ENCODE measurements around the gene ZNF805. TPM values are rescaled to one million over a fixed set of nuclear protein-coding genes. Genes with fewer than 3 reads are reported as not detected.

The ZNF805 gene
- total and polyA plus RNA-seq, 2 of the 13 experiments (the other 11 are each of a cell fraction or from before 2014, with no cell fraction given), result 5.1 to 12.8 TPM

DNA sequence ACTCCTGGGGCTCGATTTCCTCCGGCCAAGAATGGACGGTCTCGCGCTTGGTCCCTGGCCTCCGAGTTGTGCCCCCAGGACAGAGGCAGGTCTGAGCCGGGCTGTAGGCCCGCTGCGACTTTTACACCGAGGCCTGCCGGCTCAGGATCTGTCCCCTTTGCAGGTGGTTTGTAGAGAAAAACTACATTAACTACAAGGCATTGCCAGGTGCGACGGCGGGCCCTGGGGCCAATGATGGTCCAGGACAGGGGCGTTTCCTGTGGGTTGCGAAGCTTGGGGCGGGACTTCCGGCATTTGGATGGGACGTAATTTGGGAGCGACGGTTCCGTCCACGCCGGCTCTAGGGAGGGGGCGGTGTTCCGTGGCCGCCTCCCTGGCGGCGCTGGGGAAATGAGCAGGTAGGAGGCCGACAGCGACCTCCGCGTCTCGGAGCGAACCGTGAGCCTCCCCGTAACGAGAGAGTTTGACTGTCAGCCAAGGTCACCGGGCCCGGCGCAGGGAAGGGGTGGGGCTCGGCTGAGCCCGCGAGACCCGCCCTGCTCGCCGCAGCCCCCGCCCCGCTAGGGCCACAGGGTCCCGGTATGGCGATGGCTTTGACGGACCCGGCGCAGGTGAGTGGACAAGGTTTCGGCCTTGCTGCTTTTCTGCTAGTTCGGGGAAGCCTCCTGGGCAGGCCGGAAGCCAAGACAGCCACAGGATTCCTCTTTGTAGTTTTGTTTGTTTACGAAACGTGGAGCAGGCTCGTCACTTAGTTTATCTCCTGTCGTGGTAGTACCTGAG is at the start of gene ZNF805 (continued):
- TF ChIP-seq, protein P1, sequence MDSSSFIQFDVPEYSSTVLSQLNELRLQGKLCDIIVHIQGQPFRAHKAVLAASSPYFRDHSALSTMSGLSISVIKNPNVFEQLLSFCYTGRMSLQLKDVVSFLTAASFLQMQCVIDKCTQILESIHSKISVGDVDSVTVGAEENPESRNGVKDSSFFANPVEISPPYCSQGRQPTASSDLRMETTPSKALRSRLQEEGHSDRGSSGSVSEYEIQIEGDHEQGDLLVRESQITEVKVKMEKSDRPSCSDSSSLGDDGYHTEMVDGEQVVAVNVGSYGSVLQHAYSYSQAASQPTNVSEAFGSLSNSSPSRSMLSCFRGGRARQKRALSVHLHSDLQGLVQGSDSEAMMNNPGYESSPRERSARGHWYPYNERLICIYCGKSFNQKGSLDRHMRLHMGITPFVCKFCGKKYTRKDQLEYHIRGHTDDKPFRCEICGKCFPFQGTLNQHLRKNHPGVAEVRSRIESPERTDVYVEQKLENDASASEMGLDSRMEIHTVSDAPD (CRISPR knock-in tag; IDR thresholded peaks at IDR 0.05), result 0 out of 2 replicates have a peak, but pooled peaks have one; percentile 50
- TF ChIP-seq ZNF549 (CRISPR knock-in tag; IDR thresholded peaks at IDR 0.05) (no peak), ZNF124 (CRISPR knock-in tag; IDR thresholded peaks at IDR 0.05) (peak; percentile 20; the same call in 1 of the 2 replicates), NR2F1 (CRISPR knock-in tag; IDR thresholded peaks at IDR 0.05) (no peak; a peak in 1 of 4 replicates), ZNF670 (CRISPR knock-in tag; IDR thresholded peaks at IDR 0.05; ENCODE audit: borderline replicate concordance) (no peak; the same call in 1 of the 2 replicates), SRSF1 (optimal IDR thresholded peaks at IDR 0.05; ENCODE audit: low read depth, low read length) (peak; percentile 43), KDM3A (CRISPR knock-in tag; IDR thresholded peaks at IDR 0.05; ENCODE audit: low read depth) (no peak), ZNF746 (CRISPR knock-in tag; IDR thresholded peaks at IDR 0.05) (no peak; the same call in 1 of the 2 replicates), ZNF878 (CRISPR knock-in tag; IDR thresholded peaks at IDR 0.05) (no peak), ZNF776 (CRISPR knock-in tag; IDR thresholded peaks at IDR 0.05) (peak; percentile 76), ZNF572 (CRISPR knock-in tag; IDR thresholded peaks at IDR 0.05) (peak; percentile 39; the same call in 1 of the 2 replicates), KMT2A (CRISPR knock-in tag; IDR thresholded peaks at IDR 0.05) (peak; percentile 78; the same call in 1 of the 2 replicates), ZMAT3 (CRISPR knock-in tag; conservative IDR thresholded peaks at IDR 0.05) (peak; percentile 89), PCBP1 (IDR thresholded peaks at IDR 0.05; ENCODE audit: borderline replicate concordance, low read depth, low read length) (peak; percentile 90; the same call in 1 of the 2 replicates), CCAR2 (optimal IDR thresholded peaks at IDR 0.05; ENCODE audit: low read depth, low read length) (no peak)
- TF ChIP-seq, protein P2, sequence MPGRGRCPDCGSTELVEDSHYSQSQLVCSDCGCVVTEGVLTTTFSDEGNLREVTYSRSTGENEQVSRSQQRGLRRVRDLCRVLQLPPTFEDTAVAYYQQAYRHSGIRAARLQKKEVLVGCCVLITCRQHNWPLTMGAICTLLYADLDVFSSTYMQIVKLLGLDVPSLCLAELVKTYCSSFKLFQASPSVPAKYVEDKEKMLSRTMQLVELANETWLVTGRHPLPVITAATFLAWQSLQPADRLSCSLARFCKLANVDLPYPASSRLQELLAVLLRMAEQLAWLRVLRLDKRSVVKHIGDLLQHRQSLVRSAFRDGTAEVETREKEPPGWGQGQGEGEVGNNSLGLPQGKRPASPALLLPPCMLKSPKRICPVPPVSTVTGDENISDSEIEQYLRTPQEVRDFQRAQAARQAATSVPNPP (CRISPR knock-in tag; IDR thresholded peaks at IDR 0.05), result peak; percentile 42; the same call in 1 of the 2 replicates
- TF ChIP-seq, protein P3, sequence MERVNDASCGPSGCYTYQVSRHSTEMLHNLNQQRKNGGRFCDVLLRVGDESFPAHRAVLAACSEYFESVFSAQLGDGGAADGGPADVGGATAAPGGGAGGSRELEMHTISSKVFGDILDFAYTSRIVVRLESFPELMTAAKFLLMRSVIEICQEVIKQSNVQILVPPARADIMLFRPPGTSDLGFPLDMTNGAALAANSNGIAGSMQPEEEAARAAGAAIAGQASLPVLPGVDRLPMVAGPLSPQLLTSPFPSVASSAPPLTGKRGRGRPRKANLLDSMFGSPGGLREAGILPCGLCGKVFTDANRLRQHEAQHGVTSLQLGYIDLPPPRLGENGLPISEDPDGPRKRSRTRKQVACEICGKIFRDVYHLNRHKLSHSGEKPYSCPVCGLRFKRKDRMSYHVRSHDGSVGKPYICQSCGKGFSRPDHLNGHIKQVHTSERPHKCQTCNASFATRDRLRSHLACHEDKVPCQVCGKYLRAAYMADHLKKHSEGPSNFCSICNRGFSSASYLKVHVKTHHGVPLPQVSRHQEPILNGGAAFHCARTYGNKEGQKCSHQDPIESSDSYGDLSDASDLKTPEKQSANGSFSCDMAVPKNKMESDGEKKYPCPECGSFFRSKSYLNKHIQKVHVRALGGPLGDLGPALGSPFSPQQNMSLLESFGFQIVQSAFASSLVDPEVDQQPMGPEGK (CRISPR knock-in tag; IDR thresholded peaks at IDR 0.05), result peak; percentile 98
- TF ChIP-seq, protein P4, sequence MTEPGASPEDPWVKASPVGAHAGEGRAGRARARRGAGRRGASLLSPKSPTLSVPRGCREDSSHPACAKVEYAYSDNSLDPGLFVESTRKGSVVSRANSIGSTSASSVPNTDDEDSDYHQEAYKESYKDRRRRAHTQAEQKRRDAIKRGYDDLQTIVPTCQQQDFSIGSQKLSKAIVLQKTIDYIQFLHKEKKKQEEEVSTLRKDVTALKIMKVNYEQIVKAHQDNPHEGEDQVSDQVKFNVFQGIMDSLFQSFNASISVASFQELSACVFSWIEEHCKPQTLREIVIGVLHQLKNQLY (CRISPR knock-in tag; IDR thresholded peaks at IDR 0.05), result no peak
- TF ChIP-seq, protein P5, sequence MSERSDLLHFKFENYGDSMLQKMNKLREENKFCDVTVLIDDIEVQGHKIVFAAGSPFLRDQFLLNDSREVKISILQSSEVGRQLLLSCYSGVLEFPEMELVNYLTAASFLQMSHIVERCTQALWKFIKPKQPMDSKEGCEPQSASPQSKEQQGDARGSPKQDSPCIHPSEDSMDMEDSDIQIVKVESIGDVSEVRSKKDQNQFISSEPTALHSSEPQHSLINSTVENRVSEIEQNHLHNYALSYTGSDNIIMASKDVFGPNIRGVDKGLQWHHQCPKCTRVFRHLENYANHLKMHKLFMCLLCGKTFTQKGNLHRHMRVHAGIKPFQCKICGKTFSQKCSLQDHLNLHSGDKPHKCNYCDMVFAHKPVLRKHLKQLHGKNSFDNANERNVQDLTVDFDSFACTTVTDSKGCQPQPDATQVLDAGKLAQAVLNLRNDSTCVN (CRISPR knock-in tag; IDR thresholded peaks at IDR 0.05; ENCODE audit: borderline replicate concordance), result no peak
- TF ChIP-seq, protein P6, sequence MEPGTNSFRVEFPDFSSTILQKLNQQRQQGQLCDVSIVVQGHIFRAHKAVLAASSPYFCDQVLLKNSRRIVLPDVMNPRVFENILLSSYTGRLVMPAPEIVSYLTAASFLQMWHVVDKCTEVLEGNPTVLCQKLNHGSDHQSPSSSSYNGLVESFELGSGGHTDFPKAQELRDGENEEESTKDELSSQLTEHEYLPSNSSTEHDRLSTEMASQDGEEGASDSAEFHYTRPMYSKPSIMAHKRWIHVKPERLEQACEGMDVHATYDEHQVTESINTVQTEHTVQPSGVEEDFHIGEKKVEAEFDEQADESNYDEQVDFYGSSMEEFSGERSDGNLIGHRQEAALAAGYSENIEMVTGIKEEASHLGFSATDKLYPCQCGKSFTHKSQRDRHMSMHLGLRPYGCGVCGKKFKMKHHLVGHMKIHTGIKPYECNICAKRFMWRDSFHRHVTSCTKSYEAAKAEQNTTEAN (CRISPR knock-in tag; conservative IDR thresholded peaks at IDR 0.05), result 0 out of 2 replicates have a peak, but pooled peaks have one; percentile 32

All from HepG2 (cell line).